ENCODE measurements around the gene TMSB4X.

DNA sequence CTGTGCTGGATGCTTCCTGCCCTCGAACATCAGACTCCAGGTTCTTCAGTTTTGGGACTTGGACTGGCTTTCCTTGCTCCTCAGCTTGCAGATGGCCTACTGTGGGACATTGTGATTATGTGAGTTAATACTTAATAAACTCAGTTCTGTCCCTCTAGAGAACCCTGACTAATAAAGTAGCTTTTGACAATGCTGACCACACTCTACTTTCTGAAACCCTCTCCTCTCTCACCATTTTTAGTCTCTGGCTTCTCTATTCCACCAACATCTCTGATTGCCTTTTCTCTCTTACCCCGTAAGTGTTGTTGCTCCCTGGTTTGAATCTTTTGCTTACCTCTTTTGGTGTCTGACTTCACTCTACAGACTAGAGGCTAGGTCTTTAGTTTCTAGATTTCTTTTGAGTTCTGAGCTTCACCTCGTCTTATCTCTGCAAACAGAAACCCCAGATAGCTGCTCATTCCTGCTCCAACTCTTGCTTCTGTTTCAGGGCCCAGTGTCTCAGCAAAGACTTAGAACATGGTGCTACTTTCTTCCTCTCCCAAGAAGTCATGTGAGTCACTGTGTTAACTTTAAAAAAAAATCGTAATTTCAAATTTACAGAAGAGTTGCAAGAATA, 11.4 kb downstream of the TMSB4X start:
- TF ChIP-seq, protein P1, sequence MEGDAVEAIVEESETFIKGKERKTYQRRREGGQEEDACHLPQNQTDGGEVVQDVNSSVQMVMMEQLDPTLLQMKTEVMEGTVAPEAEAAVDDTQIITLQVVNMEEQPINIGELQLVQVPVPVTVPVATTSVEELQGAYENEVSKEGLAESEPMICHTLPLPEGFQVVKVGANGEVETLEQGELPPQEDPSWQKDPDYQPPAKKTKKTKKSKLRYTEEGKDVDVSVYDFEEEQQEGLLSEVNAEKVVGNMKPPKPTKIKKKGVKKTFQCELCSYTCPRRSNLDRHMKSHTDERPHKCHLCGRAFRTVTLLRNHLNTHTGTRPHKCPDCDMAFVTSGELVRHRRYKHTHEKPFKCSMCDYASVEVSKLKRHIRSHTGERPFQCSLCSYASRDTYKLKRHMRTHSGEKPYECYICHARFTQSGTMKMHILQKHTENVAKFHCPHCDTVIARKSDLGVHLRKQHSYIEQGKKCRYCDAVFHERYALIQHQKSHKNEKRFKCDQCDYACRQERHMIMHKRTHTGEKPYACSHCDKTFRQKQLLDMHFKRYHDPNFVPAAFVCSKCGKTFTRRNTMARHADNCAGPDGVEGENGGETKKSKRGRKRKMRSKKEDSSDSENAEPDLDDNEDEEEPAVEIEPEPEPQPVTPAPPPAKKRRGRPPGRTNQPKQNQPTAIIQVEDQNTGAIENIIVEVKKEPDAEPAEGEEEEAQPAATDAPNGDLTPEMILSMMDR (IDR thresholded peaks at IDR 0.05) = no peak
- no peak for TF ChIP-seq POLR2A (IDR thresholded peaks at IDR 0.05)

Measured in tibial nerve (tissue), 3 donors.